Hepatocyte (in vitro differentiated cells): ENCODE measurements around the gene RORC.

Experiments
- EZH2phosphoT487 ChIP-seq: fragments of 200-600 bp; sonication (generic); IDR thresholded peaks from one replicate; pipeline ENCODE4 v1.6.1; 2018; ENCODE audit warnings: antibody characterized with exemption, mild to moderate bottlenecking, low read depth, moderate library complexity; ENCODE audit not compliant: unreplicated experiment, severe bottlenecking
- TF ChIP-seq, protein P1 (sequence below): fragments of 200-600 bp; sonication (generic); IDR thresholded peaks from 2 replicates; pipeline ENCODE4 v1.5.1; 2016; ENCODE audit warnings: antibody characterized with exemption, mild to moderate bottlenecking; ENCODE audit not compliant: poor library complexity

DNA sequence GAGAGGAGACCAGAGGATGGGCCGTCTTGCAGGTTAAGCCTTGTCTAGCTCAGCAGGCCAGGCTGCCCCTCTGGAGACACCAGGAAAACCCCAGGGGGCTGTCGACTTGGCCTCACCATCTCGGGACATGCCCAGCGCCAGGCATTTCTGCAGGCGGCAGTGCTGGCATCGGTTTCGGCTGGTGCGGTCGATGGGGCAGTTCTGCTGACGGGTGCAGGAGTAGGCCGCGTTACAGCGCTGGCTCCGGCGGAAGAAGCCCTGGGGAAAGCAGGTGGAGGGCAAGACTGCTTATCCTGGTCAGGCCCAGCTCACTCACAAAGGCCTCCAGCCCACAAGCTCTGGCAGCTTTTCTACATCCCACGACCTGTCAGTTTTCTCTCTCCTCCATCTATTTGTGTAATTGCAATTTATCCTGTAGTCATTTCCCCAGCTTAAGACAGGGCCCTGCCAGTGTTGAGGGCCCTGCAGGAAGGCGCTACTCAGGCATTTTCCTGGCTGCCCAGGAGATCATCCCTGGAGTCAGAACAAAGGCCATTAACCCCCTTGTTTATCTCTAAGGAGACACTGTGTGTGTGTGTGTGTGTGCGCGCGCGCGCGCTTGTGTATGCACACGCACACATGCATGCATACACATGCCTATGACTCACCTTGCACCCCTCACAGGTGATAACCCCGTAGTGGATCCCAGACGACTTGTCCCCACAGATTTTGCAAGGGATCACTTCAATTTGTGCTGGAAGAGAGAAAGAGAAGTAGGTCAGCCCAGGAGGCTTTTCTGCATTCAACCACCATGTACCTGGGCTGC, 14.9 kb downstream of the RORC start:
- TF ChIP-seq, protein P1, sequence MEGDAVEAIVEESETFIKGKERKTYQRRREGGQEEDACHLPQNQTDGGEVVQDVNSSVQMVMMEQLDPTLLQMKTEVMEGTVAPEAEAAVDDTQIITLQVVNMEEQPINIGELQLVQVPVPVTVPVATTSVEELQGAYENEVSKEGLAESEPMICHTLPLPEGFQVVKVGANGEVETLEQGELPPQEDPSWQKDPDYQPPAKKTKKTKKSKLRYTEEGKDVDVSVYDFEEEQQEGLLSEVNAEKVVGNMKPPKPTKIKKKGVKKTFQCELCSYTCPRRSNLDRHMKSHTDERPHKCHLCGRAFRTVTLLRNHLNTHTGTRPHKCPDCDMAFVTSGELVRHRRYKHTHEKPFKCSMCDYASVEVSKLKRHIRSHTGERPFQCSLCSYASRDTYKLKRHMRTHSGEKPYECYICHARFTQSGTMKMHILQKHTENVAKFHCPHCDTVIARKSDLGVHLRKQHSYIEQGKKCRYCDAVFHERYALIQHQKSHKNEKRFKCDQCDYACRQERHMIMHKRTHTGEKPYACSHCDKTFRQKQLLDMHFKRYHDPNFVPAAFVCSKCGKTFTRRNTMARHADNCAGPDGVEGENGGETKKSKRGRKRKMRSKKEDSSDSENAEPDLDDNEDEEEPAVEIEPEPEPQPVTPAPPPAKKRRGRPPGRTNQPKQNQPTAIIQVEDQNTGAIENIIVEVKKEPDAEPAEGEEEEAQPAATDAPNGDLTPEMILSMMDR = no peak
- no peak for TF ChIP-seq EZH2phosphoT487
